Measurements from ENCODE around the gene SLC5A1. TPM values are rescaled to one million over a fixed set of nuclear protein-coding genes. Genes with fewer than 3 reads are reported as not detected.

The SLC5A1 gene
- total and polyA plus RNA-seq, 2 of the 8 experiments (the other 6 are each of a cell fraction or from before 2014, with no cell fraction given), result 0.06 TPM; not detected in 1

DNA sequence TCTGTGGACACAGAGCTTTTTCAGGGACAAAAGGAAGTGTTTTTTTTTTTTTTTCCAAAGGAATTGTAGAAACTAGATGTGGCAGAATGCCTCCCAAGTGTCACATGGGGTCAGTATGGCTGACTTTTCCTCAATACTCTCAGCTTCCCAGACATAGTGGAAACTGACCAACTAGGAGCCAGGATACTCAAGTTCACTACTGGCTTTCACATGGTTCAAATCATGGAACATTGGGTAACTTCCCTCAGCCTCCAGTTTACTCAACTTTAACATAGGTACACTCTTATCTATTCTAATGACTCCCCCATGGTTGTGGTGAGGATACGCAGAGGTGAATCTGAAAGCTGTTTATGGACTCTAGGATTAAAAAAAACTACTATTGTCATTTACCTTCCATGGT, 1.4 kb downstream of the SLC5A1 start (continued):
- TF ChIP-seq CBX5 (IDR thresholded peaks at IDR 0.05; ENCODE audit: low read depth, low read length), result no peak
- TF ChIP-seq NANOG (IDR thresholded peaks at IDR 0.05; ENCODE audit: insufficient read depth, low read depth, low read length, poor library complexity, severe bottlenecking), result no peak

All from H1 (cell line).